ENCODE results near the gene CCDC43.
"Not testable (repeated sequence)": the region's sequence is repeated elsewhere in the genome, so short reads cannot be mapped to it uniquely, and the experiment has no call there.

The CCDC43 gene, protein sequence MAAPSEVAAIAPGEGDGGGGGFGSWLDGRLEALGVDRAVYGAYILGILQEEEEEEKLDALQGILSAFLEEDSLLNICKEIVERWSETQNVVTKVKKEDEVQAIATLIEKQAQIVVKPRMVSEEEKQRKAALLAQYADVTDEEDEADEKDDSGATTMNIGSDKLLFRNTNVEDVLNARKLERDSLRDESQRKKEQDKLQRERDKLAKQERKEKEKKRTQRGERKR

GRCh38 chr17:44689477-44690217 is at the start of gene CCDC43:
TSS of gene CCDC43 (minus strand) at chr17:44689776. CDS start at chr17:44689753, 23 bp downstream.
- in situ Hi-C loops (cut with HindIII; ENCODE audit: low sequenced_read_pairs) = no loop called here

DNA sequence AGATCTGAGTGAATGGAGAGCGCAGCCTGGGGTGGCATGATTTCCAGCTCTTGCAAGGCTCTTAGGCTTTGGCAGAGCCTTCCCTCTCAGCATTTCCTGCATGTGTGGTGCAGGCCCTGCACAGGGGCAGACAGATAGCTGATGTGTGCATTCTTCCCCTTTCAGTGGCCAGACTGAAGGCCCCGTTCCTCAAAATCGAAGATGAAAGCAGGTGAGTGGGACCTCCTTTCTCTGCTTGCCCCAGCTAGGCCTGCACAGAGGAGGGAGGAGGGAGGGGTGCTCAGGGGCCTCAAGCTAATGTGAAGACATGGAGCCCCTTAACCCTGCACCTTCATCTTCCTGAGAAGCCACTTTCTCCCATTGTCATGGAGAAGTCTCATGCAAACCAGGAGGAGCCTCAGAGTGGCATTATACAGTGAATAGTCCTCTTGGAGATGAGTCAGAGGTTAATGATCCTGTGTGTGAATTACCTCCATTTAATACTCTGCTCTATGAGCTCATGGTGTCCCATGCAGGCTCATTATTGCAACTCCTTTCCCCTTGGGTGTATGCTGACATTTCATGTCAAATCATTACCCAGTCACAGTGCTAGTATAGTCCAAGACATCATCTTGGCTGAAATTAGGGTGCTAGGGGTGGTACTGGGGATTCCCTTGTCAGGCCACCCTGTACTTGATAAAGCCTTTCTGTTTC is 48.8 kb upstream of the CCDC43 start:
- in situ Hi-C loops (cut with HindIII; ENCODE audit: low sequenced_read_pairs) = no loop called here

- in situ Hi-C loops (cut with HindIII; ENCODE audit: low sequenced_read_pairs) = no loop called here
These were observed 47.1 kb upstream of the CCDC43 start for GRCh38 chr17:44736551-44737240.

GRCh38 chr17:44734272-44734671 is 44.7 kb upstream of the CCDC43 start:
- in situ Hi-C loops (cut with HindIII; ENCODE audit: low sequenced_read_pairs) = no loop called here

GRCh38 chr17:44733753-44734152 is 44.2 kb upstream of the CCDC43 start:
- in situ Hi-C loops (cut with HindIII; ENCODE audit: low sequenced_read_pairs) = no loop called here

GRCh38 chr17:44726121-44726520 is 36.5 kb upstream of the CCDC43 start:
- in situ Hi-C loops (cut with HindIII; ENCODE audit: low sequenced_read_pairs) = not testable (repeated sequence)

- in situ Hi-C loops (cut with HindIII; ENCODE audit: low sequenced_read_pairs) = no loop called here
These were observed 32.7 kb upstream of the CCDC43 start for GRCh38 chr17:44722254-44722653.

GRCh38 chr17:44719444-44719843 is 29.9 kb upstream of the CCDC43 start:
- in situ Hi-C loops (cut with HindIII; ENCODE audit: low sequenced_read_pairs) = no loop called here

DNA sequence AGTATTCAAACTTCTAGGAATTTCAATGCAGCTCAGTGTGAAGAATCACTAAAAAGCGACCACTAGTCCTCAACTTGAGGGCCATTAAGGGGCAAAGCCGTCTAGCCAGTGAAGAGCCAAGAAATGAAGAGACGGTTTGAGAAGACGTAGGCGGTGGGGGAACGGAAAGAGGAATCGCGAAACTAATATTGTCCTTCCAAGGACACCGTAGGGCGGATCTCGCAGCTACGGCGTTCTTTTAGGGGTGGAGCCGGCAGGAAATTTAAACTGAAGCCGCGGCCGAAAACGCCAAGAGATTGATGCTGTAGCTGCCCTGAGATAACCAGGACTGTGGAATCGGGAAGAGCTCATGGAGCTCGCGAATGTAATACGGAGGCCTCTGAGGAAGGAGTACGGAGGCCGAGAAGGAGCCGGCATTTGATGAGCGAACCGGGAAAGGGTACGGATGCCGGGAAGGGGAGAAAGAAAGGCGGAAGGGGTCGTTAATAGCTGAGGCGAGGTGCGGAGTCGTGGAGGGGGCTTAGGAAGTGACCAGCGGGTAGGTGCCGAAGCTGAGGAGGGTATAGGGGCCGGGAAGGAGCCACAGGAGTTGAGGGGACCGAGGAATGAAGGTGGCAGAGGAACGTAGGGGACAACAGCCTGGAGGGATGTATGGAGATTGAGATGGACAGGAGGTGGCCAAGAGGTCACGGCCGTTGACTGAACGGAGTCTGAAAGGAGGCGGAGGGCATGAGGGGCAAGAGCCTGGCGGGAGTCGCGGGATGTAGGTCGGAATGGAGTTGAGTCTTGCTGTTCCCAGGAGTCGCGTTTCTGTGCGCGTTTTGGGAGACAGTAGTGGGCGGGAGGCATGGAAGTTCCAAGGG is 19.1 kb upstream of the CCDC43 start, which contains the start of gene DBF4B:
Gene DBF4B, plus strand, starts transcription at position 265 of the 863 bp plus-strand sequence. Its CDS starts 156 bp downstream, at position 421.
- in situ Hi-C loops (cut with HindIII; ENCODE audit: low sequenced_read_pairs) = no loop called here

DNA sequence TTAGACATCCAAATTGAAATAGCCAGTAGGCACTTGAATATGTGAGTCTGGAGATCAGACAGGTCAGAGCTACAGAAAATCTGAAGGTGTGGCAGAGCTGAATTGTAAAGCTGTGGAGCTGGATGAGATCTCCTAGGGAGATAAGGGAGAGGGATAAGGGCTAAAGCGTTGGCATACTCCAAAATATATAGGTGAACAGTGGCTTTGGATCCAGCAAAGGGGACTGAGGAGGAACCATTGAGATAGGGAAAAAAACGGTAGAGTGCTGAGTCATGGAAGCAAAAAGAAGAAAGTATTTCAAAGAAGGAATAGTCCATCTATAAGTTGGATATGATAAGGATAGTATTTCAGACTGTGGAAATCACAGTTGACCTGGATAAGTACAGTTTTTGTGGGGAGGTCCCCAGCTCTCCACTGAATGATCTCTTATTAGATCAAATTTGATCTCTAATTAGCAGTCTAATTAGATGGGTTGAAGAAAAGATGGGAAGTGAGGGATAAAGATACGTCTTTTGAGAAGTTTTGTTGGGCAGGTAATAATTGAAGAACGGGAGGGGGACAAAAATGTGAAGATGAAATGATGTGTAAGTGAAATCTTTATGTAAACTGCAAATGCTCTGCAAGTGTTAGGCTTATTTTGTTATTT is 18.3 kb upstream of the CCDC43 start:
- in situ Hi-C loops (cut with HindIII; ENCODE audit: low sequenced_read_pairs) = no loop called here

- in situ Hi-C loops (cut with HindIII; ENCODE audit: low sequenced_read_pairs) = not testable (repeated sequence)
These were observed 10.7 kb upstream of the CCDC43 start for GRCh38 chr17:44700288-44700687.

- in situ Hi-C loops (cut with HindIII; ENCODE audit: low sequenced_read_pairs) = no loop called here
These were observed 4.0 kb upstream of the CCDC43 start for GRCh38 chr17:44693609-44694008.

DNA sequence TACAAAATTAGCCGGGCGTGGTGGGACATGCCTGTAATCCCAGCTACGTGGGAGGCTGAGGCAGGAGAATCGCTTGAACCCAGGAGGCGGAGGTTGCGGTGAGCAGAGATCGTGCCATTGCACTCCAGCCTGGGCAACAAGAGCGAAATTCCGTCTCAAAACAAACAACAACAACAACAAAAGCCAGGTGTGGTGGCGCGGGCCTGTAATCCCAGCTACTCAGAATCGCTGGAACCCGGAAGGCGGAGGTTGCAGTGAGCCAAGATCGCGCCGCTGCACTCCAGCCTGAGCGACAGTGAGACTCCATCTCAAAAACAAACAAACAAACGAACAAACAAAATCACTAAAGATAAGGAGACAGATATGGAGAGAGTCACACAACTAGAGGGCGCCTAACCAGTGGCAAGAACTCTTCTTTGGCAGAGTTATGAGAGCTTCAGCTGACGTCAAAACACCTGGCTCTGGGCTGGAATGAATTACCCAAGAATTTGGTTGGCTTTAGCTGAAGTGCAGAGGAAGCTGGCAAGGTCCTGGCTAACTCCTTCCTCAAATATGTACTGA is 1.2 kb upstream of the CCDC43 start:
- in situ Hi-C loops (cut with HindIII; ENCODE audit: low sequenced_read_pairs) = not testable (repeated sequence)

- in situ Hi-C loops (cut with HindIII; ENCODE audit: low sequenced_read_pairs) = no loop called here
These were observed 700 bp downstream of the CCDC43 start for GRCh38 chr17:44688675-44689476.

DNA sequence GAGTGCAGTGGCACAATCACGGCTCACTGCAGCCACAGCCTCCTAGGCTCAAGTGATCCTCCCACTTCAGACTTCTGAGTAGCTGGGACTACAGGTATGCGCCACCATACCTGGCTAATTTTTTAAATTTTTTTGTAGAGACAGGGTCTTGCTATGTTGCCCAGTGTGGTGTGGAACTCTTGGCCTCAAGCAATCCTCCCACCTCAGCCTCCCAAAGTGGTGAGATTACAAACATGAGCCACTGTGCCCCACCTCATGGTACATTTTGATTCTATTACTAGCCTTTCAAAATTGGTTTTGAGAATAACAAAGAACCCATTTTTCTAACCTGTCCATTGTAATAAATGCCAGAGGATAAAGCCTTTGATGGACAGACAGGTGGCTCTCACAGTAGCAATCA is 1.4 kb downstream of the CCDC43 start:
- in situ Hi-C loops (cut with HindIII; ENCODE audit: low sequenced_read_pairs) = no loop called here

- in situ Hi-C loops (cut with HindIII; ENCODE audit: low sequenced_read_pairs) = no loop called here
These were observed 1.8 kb downstream of the CCDC43 start for GRCh38 chr17:44687756-44688155.

DNA sequence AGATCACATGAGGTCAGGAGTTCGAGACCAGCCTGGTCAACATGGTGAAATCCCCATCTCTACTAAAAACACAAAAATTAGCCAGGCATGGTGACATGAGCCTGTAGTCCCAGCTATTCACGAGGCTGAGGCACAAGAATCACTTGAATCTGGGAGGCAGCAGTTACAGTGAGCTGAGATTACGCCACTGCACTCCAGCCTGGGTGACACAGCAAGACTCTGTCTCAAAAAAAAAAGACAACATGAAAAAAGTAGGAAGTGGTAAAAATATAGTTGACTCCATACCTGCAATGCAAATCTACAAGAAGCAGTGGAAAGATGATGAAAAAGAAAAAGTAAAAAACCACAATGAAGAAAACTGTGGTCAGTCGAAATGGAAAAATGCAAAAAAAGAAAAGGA is 6.3 kb downstream of the CCDC43 start:
- in situ Hi-C loops (cut with HindIII; ENCODE audit: low sequenced_read_pairs) = not testable (repeated sequence)

- in situ Hi-C loops (cut with HindIII; ENCODE audit: low sequenced_read_pairs) = no loop called here
These were observed 12.4 kb downstream of the CCDC43 start for GRCh38 chr17:44677136-44677535.

DNA sequence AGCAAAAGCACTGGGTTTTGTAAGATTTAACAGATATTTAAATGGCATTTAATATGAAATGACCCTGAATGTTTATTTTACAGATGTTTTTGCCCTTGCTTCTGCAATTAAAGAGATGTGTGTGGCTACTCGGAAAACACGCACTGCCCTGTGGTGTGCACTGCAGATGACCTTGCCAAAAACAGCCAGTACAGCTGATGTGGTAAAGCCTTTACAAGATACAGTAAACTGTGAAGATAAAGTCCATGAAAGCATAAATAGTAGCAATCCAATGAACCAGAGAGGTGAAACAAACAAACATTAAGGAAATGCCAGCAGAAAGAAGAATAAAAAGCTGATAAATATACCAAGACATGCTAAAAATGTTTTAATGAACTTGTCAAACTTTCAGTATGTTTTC is 15.7 kb downstream of the CCDC43 start:
- in situ Hi-C loops (cut with HindIII; ENCODE audit: low sequenced_read_pairs) = loop anchor here (25.0 kb wide), 1 partner anchor 237 kb away; no protein-coding TSS in a partner anchor
